GM19452 (cell line): ENCODE measurements around the gene CELF2.

ENCODE experiments used
- ATAC-seq: cut with Tn5 transposase; IDR thresholded peaks from one replicate; pipeline ENCODE4 v1.9.1; 2021; ENCODE audit not compliant: unreplicated experiment

Gene CELF2

DNA sequence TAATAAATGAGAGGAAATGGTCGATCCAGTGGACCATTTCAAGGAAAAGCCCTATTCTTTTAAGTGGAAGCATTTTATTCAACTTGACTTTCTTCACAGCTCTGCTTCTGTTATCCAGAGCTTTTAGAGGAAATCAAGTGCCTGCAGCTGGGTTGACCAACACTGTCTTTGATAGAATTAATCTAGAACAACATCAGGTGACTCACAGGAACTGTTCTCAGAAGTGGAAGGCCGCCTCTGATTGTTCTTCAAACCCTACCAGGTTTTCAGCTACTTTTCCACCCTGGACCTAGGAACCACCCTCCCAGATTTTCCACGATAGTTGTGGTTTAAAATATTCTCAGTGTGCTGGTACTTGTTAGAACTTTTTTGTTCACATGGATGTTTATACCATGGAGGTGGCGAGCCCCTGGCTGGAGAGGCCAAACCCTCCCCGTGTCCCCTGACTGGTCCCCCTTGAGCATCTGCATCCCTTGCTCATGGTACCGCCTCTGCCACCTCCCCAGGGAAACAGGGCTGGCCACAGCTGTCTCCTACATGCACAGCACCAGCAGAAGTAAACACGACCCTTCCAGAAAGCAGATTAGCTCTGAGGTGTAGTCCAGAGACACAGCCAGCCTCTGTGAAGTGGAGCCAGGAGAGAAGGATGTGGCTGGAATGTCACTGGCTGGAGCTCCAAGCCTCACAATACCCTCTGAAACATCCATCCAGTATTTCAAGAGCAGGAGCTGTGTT, 300.4 kb downstream of the CELF2 start:
- ATAC-seq = no peak

DNA sequence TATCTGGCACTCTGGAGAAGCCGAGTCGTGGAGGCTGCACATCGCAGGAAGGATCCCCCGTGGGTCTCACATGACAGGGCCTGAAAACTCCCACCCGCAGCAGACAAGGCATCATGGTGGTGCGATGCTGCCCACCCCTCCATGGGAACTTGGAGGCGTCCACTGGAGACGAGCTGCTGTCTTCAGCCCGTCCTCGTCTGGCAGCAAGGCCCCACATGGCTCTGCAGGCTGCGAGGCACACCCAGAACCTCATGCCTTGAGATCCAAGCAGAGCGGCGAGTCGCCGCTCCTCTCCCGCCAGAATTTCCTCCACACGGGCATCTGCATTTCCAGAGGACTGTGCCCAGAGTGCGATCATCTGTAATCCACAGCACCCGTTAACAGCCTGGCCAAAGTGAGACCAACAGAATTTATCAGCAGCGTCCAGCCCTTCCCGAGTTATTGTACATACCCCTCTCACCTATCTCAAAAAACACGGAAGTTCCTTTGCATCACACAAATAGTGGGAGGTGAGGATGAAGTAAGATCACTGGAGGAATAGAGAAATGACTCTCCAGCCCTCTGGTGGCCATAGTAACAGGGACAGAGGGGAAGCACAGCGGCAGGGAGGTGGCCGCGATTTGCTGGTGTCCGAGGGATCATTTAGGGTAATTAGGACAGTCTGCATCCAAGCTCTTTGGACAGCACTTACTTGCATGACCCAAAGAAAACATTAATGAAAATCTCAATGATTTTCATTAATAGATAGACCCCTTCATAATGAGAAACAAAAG, 301.3 kb downstream of the CELF2 start:
- ATAC-seq = no peak

DNA sequence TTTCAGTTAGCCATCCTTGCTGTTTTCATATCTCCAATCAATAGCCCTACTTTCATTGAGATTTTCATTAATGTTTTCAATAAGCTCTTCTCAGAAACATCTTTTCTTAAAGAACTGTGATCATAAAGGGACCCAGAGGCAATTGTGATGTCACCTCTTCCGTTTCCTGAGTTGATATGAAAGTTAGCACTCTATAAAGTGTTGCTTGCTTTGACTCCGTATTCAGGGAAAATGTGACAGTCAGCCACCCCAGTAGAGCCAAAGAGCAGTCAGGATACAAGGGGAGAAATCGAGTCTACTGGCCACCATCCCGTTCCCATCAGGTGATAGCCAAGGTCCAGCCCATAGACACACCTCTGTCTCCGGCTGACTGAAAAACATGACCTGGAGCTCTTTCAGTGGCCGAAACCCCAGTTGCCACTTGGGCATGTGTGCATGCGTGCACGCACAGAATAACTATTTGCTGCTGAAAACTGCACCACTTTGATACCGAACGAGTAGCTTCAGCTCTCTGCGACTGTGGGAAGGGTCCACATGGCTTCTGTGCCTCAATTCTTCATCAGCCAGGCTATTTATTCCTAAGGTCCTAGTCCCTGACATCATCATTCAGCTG, 302.4 kb downstream of the CELF2 start:
- no peak for ATAC-seq

DNA sequence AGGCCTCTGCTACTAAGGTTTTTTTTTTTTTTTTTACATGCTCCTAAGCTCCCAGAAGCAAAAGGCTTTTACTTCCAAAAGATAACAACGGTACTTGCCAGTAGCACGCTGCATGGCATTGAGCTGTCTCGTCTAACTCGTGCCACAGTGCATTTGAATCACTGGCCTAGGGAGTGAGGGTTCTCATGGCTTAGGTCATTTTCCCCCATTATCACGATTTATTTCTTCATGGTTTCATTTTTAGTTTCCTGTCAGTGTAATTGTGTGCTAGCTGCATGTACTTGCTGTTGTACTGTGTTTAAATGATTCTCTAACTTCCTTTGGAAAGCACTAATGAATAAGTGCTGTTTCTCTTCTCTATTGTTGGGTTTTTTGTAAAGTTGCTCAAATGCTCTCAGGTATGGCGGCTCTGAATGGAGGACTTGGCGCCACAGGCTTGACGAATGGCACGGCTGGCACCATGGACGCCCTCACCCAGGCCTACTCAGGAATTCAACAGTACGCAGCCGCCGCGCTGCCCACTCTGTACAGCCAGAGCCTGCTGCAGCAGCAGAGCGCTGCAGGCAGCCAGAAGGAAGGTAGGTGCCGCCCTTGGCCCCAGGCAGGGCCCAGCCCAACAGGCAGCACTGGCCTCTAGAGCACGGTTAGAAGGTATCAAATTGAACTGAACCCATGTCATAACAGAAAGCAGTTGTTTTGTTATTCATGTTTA, 303.3 kb downstream of the CELF2 start:
- ATAC-seq = no peak

DNA sequence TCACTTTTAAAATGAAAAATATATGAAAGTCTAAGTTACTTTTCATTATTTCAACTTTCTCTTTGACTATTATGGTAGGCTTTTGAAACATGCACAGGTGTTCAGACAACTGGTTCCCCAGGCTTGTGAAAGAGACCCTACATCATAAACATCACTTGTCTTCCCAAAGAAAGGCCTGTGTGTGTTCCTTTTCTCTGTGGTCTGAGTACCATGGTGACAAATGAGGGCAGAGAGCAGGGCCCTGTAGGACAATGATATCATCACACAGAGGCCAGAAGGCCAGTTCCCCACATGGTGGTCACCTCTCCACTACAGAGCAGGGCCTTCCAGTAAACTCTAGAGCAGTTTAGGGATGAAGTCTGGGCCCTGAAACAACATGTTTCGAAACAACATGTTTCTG, 305.0 kb downstream of the CELF2 start:
- ATAC-seq = no peak

DNA sequence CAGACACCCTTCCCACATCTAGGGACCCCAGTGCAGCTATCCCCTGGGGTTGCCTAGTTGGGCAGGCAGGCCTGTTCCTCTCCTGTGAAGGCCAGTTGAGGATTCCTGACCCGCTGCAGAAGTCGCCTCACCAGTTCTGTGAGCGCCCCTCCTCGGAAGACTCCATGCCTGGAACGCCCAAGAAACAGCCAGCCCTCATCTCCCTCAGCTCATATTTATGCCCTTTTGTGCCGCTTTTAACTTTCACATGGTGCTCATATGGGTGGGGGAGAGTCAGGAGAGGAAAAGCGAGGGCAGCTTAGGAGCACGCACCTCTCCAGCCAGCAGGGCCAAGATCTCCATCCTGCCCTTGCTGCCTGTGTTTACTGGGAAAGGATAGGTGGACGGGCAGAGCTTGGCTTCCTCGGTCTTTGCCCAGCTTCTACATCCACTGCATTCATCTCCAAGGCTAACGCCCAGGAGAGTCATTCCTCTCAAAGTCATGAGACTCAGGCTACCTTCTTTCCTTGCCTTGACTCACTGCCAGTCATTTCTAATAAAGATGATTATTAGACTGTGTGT, 307.2 kb downstream of the CELF2 start:
- ATAC-seq = no peak

DNA sequence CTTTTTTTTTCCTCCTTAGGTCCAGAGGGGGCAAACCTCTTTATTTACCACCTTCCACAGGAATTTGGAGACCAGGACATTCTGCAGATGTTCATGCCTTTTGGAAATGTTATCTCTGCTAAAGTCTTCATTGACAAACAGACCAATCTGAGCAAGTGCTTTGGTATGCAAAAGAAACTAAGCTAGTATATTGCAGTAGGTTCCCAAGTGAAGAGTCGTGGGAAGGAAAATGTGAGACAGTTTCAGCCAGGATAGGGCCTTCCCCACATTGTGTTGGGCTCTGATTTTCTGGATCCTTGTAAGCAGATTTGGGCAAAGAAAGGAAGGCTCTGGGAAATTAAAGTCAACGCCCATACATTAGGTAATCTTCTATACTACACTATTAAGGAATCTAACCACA, 308.1 kb downstream of the CELF2 start:
- no peak for ATAC-seq

DNA sequence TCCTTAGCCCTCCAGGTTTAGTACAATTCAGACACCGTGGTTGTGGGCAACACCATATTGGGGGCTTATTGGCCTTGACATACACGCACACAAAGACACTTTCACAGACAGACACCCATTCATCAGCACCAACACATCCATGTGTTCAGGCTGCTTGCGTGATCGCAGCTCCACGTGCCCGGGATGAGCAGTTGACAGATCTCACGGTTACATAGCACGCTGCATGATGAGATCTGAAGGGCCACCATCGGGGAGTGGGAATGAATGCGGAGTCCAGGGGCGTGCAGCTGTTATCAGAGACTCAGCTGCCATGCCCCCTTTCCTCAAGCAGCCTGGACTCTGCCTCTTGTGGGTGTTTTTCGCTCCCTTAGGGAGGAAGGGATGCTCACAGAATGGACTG, 308.6 kb downstream of the CELF2 start:
- no peak for ATAC-seq

DNA sequence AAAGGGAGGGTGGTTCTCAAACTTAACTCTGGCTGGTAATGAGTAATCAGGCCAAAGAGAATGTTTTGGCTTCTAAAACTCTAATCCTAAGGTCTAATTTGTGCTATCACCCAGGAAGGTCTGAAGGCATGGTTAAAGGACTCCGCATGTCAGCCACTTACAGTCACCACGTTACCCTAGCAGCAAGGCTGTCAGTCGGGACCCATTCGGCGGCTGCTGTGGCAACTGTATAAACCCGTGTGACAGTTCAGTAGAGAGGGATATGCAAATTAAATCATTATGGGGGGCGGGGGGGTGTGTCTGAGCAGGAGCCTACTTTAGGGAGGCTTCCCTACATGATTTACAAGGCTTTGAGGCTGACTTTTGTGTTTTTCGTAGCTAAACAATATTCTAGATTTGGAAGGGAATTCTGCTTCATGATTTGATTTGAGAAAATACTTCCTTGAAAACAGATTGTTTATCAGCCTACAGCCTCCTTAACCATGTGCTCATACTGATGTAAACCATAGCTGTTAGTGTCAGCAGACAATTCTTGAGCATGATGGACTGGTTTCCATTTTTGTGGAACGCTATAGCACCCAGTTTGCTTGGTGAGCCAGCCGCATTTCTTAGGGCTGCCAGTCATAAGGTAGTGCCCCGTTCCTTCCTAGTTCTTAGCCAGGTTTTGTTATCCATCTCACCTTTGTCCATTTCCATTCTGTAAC, 309.4 kb downstream of the CELF2 start:
- no peak for ATAC-seq

DNA sequence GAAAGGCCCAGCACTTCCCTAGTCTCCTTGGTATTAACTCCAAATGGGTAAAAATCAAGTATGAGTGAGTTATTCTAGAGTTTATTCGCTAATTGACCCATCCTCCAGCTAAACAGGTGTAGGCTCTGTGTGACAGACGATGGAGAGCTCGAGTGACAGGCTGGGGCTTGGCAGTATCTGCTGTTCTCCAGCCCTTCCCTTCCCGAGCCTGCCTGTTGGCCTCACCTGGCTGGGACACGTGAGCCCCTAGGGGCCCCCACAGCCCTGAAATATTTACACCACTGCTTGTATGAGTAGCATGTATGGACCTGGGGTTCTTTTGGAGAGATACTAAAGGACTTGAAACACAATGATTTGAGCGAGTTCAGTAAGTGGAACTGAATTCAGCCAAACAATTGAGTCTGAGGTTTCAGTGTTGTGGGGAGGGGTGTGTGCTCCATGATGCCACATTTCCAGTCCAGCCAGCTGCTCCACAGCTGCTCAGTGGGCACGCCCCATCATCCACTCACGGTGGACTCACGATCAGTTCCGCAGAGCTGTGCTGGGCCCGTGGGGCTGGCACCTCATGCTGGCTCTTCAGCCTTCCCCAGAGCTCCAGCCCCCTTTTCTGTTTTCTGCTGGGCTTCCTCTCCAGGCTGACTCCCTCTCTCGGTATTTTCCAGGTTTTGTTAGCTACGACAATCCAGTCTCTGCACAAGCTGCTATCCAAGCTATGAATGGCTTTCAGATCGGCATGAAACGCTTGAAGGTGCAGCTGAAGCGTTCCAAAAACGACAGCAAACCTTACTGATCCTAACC, 310.8 kb downstream of the CELF2 start:
- no peak for ATAC-seq

DNA sequence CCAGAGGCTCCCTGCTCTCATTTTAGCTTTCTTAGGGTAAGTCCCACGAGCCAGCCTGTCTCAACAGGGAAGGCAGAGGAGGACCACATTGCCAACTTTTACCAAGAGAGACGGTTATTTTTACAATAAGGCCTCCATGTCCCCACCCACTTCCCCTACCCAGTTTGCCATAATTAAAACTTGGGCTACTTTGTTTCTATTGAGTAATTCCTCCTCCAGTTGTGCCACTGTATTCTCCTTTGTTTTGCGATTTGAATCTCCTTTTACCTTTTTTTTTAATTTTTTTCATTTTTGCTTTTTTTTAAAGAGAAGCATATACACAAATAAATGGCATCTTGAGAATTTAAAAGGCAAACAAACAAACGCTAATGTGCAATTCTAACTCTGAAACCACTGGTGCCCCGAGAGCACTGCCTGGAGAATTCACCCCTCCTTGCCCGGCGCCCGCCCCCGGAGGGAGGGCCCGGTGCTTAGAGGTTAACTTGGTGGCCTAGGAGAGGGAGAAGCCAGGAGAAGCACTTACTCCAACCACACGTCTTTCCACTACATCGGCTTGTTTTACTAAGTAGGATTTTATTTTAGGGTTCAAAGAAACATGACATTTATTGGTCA, 311.5 kb downstream of the CELF2 start:
- ATAC-seq = no peak

DNA sequence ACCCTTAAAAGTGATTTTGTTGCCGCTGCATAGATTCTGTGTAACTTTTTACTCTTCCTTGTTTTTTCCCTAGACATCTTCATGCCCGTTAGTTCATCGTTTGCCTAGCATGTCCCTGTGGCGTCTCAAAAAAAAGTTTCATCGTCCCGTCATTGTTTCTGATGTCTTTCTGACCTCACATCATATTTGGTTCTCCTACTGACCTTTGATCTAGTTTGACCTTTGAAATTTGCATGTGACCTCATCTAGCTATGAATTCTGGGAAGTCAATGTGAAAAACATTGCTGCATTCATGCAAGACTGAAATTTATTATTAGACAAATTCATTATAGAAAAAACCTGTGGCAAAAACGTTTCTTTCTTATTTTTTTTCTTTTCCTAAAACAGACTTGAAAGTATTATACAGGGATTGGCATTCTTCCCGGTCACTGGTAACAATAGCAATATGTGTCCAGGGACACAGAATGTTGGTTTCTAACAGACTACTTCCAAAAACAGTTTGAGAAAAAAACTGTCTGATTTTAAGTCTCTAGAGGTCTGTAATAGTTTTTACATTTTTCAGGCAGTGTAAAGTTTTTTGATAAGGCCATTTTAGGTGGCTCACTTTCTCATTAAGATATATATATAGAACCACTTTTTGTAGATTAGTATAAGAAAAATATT, 312.8 kb downstream of the CELF2 start:
- no peak for ATAC-seq

DNA sequence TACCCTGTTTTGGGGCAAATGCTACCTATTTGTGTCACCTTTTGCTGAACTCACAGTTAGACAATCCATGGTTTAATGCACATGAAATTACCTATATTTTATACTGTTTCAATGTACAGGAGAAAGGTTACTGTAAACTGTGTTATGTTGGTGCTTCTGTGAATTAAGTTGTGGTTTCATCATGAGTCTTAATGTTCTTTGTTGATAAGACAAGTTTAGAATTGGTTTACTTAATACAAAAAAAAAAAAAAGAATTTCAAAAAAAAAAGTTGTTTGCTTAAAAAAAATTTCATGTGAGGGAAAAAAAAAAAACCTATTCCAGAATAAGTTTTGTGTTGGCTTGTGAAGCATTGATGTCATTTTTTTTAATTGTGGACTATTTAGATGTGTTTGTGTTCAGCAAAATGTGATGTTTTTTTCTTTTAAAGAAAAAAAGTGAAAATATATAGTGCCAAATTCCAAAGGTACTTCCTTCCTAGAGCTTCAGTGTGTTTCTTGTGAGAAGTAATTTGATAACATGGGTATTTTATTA, 313.4 kb downstream of the CELF2 start:
- no peak for ATAC-seq

DNA sequence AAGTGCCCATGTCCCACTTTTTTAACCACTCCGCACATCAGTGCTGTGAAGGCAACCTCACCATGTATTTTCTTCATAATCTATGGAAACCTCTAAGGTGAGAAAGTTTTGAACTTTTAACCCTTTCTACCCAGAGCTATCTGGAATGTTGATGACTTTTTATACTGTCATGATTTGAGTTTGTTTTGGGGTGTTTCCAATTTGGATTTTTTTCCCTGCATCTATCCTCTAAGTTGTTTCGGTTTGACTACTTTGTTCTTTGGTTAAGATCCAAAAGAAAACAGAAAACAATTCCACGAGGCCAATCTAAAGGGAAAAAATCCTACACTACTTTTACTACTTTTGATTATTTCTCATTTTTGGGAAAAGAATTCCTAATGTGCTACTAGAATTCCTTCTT, 314.1 kb downstream of the CELF2 start:
- ATAC-seq = no peak

DNA sequence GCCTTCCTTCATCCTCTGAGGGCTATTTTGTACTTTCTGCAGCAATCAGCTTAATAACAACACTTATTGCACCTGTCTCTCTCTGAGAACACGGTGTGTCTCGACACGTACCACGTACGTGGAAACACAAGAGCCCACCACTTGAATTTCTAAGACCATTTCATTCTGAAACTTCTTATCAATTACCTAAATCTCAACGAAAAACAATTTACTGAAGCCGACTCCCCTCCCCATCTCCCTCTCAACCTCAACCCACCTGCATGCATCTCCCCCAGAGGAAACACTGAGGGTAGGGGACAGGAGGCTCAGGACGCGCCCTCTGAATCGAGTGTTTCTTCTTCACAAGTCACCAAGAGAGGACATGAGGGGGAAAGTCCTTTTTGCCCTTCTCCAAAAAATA, 315.2 kb downstream of the CELF2 start:
- no peak for ATAC-seq

DNA sequence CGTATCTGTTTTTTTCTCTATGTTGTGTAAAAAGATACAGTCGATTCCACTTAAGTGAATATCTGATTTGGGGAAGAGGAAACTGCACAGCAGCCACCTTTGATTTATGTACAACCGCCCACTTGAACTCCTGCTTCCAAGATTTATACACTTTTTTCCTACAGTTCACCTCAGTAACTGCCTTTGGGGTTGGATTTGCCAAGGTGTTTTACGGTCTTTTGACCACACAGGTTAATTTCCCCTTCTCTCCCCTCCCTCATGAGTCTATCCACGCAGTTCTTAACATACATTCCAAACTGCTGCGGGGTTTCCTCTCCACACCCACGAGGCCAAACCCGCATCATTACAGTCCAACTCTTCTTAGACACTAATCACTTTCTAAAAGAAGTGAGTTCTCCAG, 316.8 kb downstream of the CELF2 start:
- ATAC-seq = no peak

DNA sequence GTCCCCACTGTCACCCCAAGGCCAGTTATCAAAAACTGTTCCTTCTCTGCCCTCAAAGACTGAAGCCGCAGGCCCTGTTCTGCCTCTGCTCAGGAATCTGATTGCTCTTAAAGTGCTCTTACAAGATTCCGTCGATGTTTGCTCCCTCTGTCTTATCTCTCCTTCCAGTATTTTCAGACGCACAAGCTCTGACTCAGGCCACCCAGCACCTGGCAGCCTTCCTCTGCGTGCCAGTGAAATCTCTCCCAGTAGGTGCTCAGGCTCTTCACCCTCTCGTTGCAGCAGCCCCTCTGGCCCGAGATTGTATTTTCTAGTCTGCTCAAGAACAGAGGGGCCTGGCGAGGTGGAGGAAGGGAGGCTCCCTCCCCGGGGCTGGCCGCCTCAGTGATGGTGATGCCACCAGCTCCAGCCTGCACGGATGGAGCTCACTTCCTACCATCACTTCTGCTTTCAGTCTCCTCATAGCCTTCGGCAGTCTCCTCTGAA, 317.5 kb downstream of the CELF2 start:
- no peak for ATAC-seq

DNA sequence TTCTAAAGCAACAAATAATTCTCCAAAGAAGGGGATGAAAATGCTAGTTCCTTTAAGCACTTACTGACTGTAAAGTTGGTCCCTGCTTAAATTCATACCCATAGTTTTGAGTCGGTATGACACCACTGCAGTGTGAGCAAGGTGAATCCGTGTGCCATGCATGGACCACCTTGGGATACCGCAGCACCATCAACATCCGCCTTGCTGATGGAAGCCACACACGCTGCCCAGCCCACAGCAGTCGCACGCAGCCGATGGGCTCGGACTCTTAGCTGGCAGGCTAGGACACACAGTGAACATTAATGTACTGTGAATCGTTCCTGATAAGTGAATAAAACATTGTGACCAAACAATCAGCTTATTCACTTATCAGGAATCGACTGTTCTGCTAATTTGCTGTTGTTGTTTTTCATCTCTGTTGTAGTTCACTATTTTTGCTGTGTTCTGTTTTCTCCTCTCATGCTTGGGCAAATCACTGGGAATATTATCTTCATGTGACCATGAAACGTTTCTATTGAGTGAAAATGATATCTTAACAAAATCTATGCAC, 318.3 kb downstream of the CELF2 start:
- ATAC-seq = no peak
